Activated T-cell treated with anti-CD3 and anti-CD28 coated beads for 24 hours (primary cell): ENCODE measurements around the gene WNT4.

Experiments used
- DNase-seq: peaks from one replicate; pipeline ENCODE4 v3.0.0-alpha.2; 2020; ENCODE audit warnings: low read depth

The WNT4 gene

GRCh38 chr1:22108339-22109105 lies 34.4 kb downstream of the WNT4 start:
- no peak for DNase-seq

- DNase-seq, result no peak
Observed at GRCh38 chr1:22107126-22107525, 35.8 kb downstream of the WNT4 start.

GRCh38 chr1:22105611-22106207 lies 37.2 kb downstream of the WNT4 start:
- DNase-seq, result peak; percentile 9

- peak; percentile 20 for DNase-seq
Observed at GRCh38 chr1:22104865-22105437, 37.9 kb downstream of the WNT4 start.

- peak; percentile 8 for DNase-seq
Observed at GRCh38 chr1:22104094-22104493, 38.8 kb downstream of the WNT4 start.

- DNase-seq, result no peak
Observed at GRCh38 chr1:22102746-22103145, 40.2 kb downstream of the WNT4 start.

- DNase-seq, result no peak
Observed at GRCh38 chr1:22101995-22102394, 40.9 kb downstream of the WNT4 start.

- DNase-seq, result no peak
Observed at GRCh38 chr1:22101199-22101598, 41.7 kb downstream of the WNT4 start.

- DNase-seq, result no peak
Observed at GRCh38 chr1:22100168-22100567, 42.7 kb downstream of the WNT4 start.

- no peak for DNase-seq
Observed at GRCh38 chr1:22098752-22099151, 44.1 kb downstream of the WNT4 start.

- no peak for DNase-seq
Observed at GRCh38 chr1:22096463-22096862, 46.4 kb downstream of the WNT4 start.

- no peak for DNase-seq
Observed at GRCh38 chr1:22096036-22096435, 46.9 kb downstream of the WNT4 start.

GRCh38 chr1:22093513-22093912 lies 49.4 kb downstream of the WNT4 start:
- no peak for DNase-seq

GRCh38 chr1:22092026-22092768 lies 50.7 kb downstream of the WNT4 start:
- peak; percentile 32 for DNase-seq

- no peak for DNase-seq
Observed at GRCh38 chr1:22090867-22091266, 52.0 kb downstream of the WNT4 start.

GRCh38 chr1:22089787-22090186 lies 53.1 kb downstream of the WNT4 start:
- no peak for DNase-seq

- no peak for DNase-seq
Observed at GRCh38 chr1:22089134-22089571, 53.7 kb downstream of the WNT4 start.

- DNase-seq, result no peak
Observed at GRCh38 chr1:22088331-22088730, 54.6 kb downstream of the WNT4 start.

GRCh38 chr1:22080191-22080590 lies 62.7 kb downstream of the WNT4 start:
- no peak for DNase-seq

GRCh38 chr1:22078133-22078532 lies 64.8 kb downstream of the WNT4 start:
- DNase-seq, result no peak

GRCh38 chr1:22077728-22078127 lies 65.2 kb downstream of the WNT4 start:
- no peak for DNase-seq

- DNase-seq, result no peak
Observed at GRCh38 chr1:22076346-22076745, 66.6 kb downstream of the WNT4 start.

GRCh38 chr1:22075718-22076117 lies 67.2 kb downstream of the WNT4 start:
- DNase-seq, result no peak
